ENCODE data around the gene ABCA4.

The ABCA4 gene

GRCh38 chr1:94027721-94028515, 93.0 kb downstream of the ABCA4 start:
- no peak for DNase-seq (ENCODE audit: low spot score)

GRCh38 chr1:94026619-94027380, 94.1 kb downstream of the ABCA4 start:
- no peak for DNase-seq (ENCODE audit: low spot score)

- peak; percentile 64 for DNase-seq (ENCODE audit: low spot score)
Observed at GRCh38 chr1:94025383-94026340, 95.3 kb downstream of the ABCA4 start.

- no peak for DNase-seq (ENCODE audit: low spot score)
Observed at GRCh38 chr1:94024104-94024792, 96.7 kb downstream of the ABCA4 start.

- no peak for DNase-seq (ENCODE audit: low spot score)
Observed at GRCh38 chr1:94022471-94023189, 98.3 kb downstream of the ABCA4 start.

- no peak for DNase-seq (ENCODE audit: low spot score)
Observed at GRCh38 chr1:94020764-94021579, 100.0 kb downstream of the ABCA4 start.

DNA sequence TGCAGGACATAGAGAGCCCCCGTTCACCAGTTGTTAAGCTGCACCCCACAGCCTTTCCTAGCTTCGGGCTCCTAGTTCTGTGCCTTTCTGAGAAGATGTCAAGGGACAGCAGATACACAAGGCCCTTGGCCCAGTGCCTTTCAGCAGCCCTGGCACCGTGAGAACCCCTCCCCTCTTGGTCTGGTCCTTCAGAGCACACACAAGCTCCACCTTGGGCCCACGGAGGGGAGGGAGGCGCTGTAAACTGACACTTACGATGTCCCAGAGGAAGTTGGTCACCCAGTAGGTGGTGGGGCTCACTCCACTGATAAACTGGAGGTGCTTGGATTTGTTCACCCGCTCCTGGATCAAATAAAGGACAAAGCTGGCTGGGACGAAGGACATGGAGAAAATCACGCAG, 101.6 kb downstream of the ABCA4 start:
- no peak for DNase-seq (ENCODE audit: low spot score)

GRCh38 chr1:94017155-94017829, 103.7 kb downstream of the ABCA4 start:
- no peak for DNase-seq (ENCODE audit: low spot score)

DNA sequence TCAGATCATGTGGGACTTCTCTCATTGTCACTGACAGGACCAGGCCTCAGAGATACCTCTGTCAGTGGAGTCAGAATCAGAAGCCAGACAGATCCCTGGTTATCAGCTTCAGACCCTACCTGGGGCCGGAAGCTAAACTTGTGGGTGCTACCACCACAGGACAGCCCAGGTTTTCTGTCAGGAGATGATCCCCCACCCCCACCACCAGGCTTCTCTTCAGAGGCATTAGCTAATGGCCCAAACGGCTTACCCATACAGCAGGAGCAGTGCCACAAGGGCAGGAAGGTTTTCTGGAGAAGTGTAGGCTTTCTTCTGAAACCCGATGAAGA, 105.5 kb downstream of the ABCA4 start:
- no peak for DNase-seq (ENCODE audit: low spot score)

DNA sequence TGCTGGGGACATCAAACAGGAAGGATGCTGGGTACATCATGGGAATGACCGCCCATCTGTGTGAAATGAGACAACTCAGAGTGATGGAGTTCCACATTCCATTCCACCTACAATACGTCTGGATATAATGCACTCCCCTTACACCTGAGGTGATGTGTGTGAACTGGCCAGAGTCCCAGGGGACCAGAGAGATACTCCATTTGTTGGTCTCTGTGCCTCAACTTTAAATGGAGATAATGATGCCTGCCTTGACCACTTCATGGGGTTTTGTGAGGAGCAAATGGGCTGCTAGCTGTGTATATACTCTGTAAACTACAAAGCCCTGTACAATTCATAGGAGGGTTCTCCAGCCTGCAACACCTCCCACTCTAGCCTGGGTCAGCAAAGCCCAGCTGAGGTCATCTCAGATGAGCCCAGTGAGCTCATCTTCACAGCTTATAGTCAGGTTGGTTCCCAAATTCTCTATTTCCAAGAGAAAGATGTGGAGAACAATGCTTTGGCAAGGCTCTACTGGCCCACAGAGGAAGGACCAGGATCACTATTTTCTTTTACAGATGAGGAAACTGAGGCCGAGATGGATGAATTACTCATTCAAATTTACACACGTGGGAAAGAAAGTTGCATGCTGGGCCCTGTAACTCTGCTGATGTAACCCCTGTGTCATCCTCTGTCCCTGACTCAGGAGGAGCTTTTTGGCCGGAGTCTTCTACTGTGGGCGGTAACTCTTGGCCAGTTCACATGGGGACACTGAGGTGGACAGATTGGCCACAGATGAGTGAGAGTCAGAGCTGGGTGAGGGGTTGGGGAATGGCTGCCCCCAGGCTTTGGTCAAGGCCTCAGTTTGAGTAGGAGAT, 106.1 kb downstream of the ABCA4 start:
- no peak for DNase-seq (ENCODE audit: low spot score)

GRCh38 chr1:94014087-94014486, 106.9 kb downstream of the ABCA4 start:
- DNase-seq (ENCODE audit: low spot score), result no peak

DNA sequence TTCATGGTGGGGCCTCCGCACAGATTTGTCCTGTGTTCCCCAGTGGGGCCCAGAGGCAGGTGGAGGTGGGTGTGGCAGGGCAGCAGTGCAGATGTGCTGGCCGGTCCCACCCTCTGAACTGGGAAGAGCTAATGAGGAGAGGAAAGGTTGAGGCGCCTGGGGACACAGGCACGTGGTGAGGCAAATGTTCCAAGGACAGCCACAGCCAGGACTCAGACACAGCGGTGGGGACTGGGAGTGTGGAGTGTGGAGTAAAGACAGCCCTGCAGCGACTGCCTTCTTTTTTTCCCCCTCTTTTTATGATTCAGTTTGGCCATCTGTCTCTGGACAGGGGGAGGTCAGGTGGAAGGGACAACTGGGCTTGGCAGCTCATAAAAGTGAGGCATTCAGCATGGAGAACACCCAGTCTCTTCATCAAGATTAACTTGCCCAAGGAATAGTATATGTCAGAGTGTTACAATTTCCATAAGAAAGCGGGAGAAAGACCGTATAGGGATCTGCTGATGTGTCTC, 107.5 kb downstream of the ABCA4 start:
- DNase-seq (ENCODE audit: low spot score), result no peak

- DNase-seq (ENCODE audit: low spot score), result no peak
Observed at GRCh38 chr1:94012708-94013366, 108.1 kb downstream of the ABCA4 start.

DNA sequence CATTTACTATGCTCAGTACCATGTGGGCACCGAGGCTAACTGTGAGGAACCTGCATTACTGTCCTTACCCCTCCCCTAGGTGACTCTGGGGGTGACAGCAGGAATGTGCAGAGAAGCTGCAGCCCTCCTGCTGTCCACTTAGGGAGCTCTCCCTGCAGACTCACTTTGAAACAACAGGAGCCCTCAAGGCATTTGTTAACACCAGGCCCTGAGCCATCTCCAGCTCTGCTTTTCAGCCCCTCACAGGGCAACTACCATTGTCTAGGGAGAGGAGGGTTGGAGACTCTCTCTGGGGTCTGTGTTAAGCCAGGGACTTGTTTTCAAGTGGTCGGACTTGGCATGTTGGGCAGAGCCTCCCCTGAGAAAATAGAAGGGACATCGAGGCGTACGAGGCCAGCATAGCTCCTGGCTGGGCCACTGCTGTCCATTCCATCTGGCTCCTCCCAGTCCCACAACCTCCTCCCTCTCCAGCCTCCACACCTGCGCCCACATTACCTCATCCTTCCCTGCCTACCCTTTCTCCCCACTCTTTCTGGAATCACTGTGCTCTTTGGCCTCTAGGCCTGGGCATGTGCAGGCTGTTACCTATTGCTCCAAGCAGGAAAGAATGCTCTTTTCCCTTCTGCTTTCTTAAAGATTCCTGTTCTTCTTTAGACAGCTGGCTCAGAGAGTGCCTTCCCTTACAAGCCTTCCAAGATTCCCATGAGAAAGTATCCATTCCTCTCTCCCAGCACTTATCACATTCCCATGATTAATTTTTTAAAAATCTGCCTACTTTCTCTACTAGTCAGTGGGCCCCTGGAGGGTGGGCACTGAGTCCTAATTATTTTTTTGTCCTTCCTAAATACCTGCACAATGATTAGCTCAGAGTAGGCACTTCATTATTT, 109.0 kb downstream of the ABCA4 start:
- no peak for DNase-seq (ENCODE audit: low spot score)

DNA sequence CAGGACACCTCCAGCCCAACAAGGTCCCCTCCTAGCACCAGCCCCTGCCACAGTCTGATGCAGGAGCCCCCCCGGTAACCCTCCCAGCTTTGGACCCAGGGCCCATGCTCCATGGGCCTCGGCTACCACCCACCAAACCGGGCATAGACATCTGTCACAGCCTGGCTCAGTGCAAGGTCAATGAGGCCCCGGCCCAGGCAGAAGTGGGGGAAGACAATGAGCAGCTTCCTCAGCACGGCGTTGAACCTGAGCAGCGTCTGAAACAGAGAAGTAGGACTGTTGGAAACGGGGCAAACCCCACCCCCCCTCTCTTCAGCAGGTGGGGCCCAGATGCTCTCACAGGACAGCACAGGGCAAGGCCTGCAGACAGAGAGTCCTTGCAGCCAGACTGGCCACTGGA, 109.8 kb downstream of the ABCA4 start:
- DNase-seq (ENCODE audit: low spot score), result no peak

DNA sequence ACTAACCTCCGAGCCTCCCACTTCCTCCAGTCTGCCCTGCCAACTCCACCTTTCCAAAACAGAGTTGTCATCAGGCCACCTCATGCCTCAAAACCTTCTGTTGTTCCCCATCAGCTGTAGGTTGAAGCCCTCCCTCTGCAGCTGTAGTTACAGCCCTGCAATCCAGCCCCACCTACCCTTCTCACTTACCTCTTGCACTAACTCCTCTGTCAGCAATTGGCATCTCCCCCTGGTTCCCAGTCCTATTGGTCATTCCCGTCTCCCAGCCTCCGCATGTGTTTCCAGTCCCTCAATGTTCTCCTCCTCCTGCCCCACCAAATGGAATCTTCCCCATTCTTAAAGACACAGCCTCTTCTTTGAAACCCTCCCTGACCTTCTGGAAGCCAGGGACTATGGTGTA, 111.6 kb downstream of the ABCA4 start:
- DNase-seq (ENCODE audit: low spot score), result no peak

GRCh38 chr1:94006604-94007003, 114.3 kb downstream of the ABCA4 start:
- DNase-seq (ENCODE audit: low spot score), result no peak

All from D341Med (cell line).